Astrocyte (in vitro differentiated cells and primary cell): ENCODE data around the gene CTTNBP2. TPM values are rescaled to one million over a fixed set of nuclear protein-coding genes. Genes with fewer than 3 reads are reported as not detected.

Experiments
- DNase-seq: peaks from one replicate; pipeline ENCODE4 v3.0.0-alpha.2; 2010; ENCODE audit warnings: low read depth
- FAIRE-seq: peaks from 2 replicates; lab custom pipeline; 2011; peaks lifted over from hg19 to GRCh38; lab: Jason Lieb, UNC
- H2AFZ ChIP-seq: 2 replicates; pipeline ENCODE4 v1.6.0; 2012; ENCODE audit warnings: low read depth, low read length, inconsistent platforms
- H3K27ac ChIP-seq: 2 replicates; pipeline ENCODE4 v1.5.1; 2011; ENCODE audit warnings: low read depth, low read length, inconsistent platforms
- H3K27me3 ChIP-seq: 2 replicates; pipeline ENCODE4 v1.6.0; 2011; ENCODE audit warnings: low read length, inconsistent platforms; ENCODE audit not compliant: insufficient read depth
- H3K36me3 ChIP-seq: 2 replicates; pipeline ENCODE4 v1.5.1; 2011; ENCODE audit warnings: low read length, inconsistent platforms; ENCODE audit not compliant: insufficient read depth
- H3K4me1 ChIP-seq: 2 replicates; pipeline ENCODE4 v1.5.1; 2011; ENCODE audit warnings: low read length, inconsistent platforms; ENCODE audit not compliant: insufficient read depth
- H3K4me2 ChIP-seq: 2 replicates; pipeline ENCODE4 v1.6.0; 2012; ENCODE audit warnings: low read length, inconsistent platforms
- H3K4me3 ChIP-seq: 2 replicates; pipeline ENCODE4 v1.5.1; 2011; ENCODE audit warnings: low read depth, mild to moderate bottlenecking, low read length, inconsistent platforms; ENCODE audit not compliant: insufficient read depth
- H3K79me2 ChIP-seq: 2 replicates; pipeline ENCODE4 v1.6.0; 2012; ENCODE audit warnings: mild to moderate bottlenecking, low read length, inconsistent platforms; ENCODE audit not compliant: insufficient read depth
- H3K9ac ChIP-seq: 2 replicates; pipeline ENCODE4 v1.6.0; 2012; ENCODE audit warnings: mild to moderate bottlenecking, low read length, inconsistent platforms
- H3K9me3 ChIP-seq: 2 replicates; pipeline ENCODE4 v1.5.1; 2012; ENCODE audit warnings: low read depth, mild to moderate bottlenecking, low read length, inconsistent platforms; ENCODE audit not compliant: insufficient read depth
- H4K20me1 ChIP-seq: 2 replicates; pipeline ENCODE4 v1.6.0; 2012; ENCODE audit warnings: low read length, inconsistent platforms; ENCODE audit not compliant: insufficient read depth
- H3K27ac Mint-ChIP-seq: one replicate; pipeline ENCODE4 v1.8.0; 2021; ENCODE audit warnings: mild to moderate bottlenecking, mixed read lengths; ENCODE audit not compliant: unreplicated experiment
- H3K27me3 Mint-ChIP-seq: one replicate; pipeline ENCODE4 v1.8.0; 2021; ENCODE audit warnings: low read depth, mixed read lengths; ENCODE audit not compliant: unreplicated experiment
- H3K36me3 Mint-ChIP-seq: one replicate; pipeline ENCODE4 v1.8.0; 2021; ENCODE audit warnings: low read depth, mixed read lengths; ENCODE audit not compliant: unreplicated experiment
- H3K4me1 Mint-ChIP-seq: one replicate; pipeline ENCODE4 v1.8.0; 2021; ENCODE audit warnings: low read depth, mixed read lengths; ENCODE audit not compliant: unreplicated experiment
- H3K4me3 Mint-ChIP-seq: one replicate; pipeline ENCODE4 v1.8.0; 2021; ENCODE audit warnings: mild to moderate bottlenecking, moderate library complexity, mixed read lengths; ENCODE audit not compliant: unreplicated experiment
- H3K9me3 Mint-ChIP-seq: one replicate; pipeline ENCODE4 v1.8.0; 2021; ENCODE audit warnings: mild to moderate bottlenecking, mixed read lengths; ENCODE audit not compliant: unreplicated experiment
- CTCF ChIP-seq: IDR thresholded peaks from 2 replicates; pipeline ENCODE4 v1.5.1; 2011; ENCODE audit warnings: low read depth, mild to moderate bottlenecking, inconsistent platforms, low read length, moderate library complexity; ENCODE audit not compliant: insufficient read depth
- EZH2 ChIP-seq: IDR thresholded peaks from 2 replicates; pipeline ENCODE4 v1.6.1; 2012; ENCODE audit warnings: mild to moderate bottlenecking, low read length, inconsistent platforms; ENCODE audit not compliant: insufficient read depth
- total RNA-seq: library from RNA; stranded (reverse); gene quantifications from 2 replicates; pipeline ENCODE4 v1.2.1, GENCODE V29; 2021

CTTNBP2 gene
- total RNA-seq, 1 donor from 2014 or later: 4.9 TPM

GRCh38 chr7:117800406-117800805 lies 72.8 kb downstream of the CTTNBP2 start:
- no peak overlapping the region for H3K9ac ChIP-seq
- H3K79me2 ChIP-seq: no peaks in the 10 kb centered on the region
- TF ChIP-seq CTCF (no peak), EZH2 (no peak)
- no peaks in the 10 kb centered on the region for H3K27me3 ChIP-seq
- H3K4me1 Mint-ChIP-seq: peaks cover 4% of the 10 kb centered on the region
- no peaks in the 10 kb centered on the region for H3K9me3 ChIP-seq
- DNase-seq: no peak
- H3K27ac Mint-ChIP-seq: no peak overlapping the region
- no peaks in the 10 kb centered on the region for H3K4me1 ChIP-seq
- H3K36me3 Mint-ChIP-seq: no peaks in the 10 kb centered on the region
- no peaks in the 10 kb centered on the region for H4K20me1 ChIP-seq
- FAIRE-seq: no peak
- no peak overlapping the region for H3K4me3 ChIP-seq
- no peak overlapping the region for H2AFZ ChIP-seq
- no peak overlapping the region for H3K4me2 ChIP-seq
- no peaks in the 10 kb centered on the region for H3K36me3 ChIP-seq
- no peak overlapping the region for H3K27ac ChIP-seq
- H3K9me3 Mint-ChIP-seq: no peaks in the 10 kb centered on the region
- no peak overlapping the region for H3K4me3 Mint-ChIP-seq
- H3K27me3 Mint-ChIP-seq: no peaks in the 10 kb centered on the region

- H2AFZ ChIP-seq: no peak overlapping the region
- H3K27ac ChIP-seq: no peak overlapping the region
- no peaks in the 10 kb centered on the region for H3K27me3 ChIP-seq
- H3K4me3 Mint-ChIP-seq: no peak overlapping the region
- H3K4me3 ChIP-seq: no peak overlapping the region
- FAIRE-seq: no peak
- H3K4me1 Mint-ChIP-seq: no peaks in the 10 kb centered on the region
- peaks cover 3% of the 10 kb centered on the region for H3K36me3 Mint-ChIP-seq
- no peak for DNase-seq
- no peaks in the 10 kb centered on the region for H3K9me3 Mint-ChIP-seq
- H3K27me3 Mint-ChIP-seq: no peaks in the 10 kb centered on the region
- no peaks in the 10 kb centered on the region for H3K4me1 ChIP-seq
- no peak overlapping the region for H3K9ac ChIP-seq
- H3K79me2 ChIP-seq: no peaks in the 10 kb centered on the region
- no peaks in the 10 kb centered on the region for H4K20me1 ChIP-seq
- H3K4me2 ChIP-seq: no peak overlapping the region
- no peak overlapping the region for H3K27ac Mint-ChIP-seq
- no peaks in the 10 kb centered on the region for H3K9me3 ChIP-seq
- H3K36me3 ChIP-seq: no peaks in the 10 kb centered on the region
- TF ChIP-seq EZH2 (no peak), CTCF (no peak)
These were observed 76.4 kb downstream of the CTTNBP2 start for GRCh38 chr7:117796889-117797288.

- no peaks in the 10 kb centered on the region for H3K27me3 Mint-ChIP-seq
- no peaks in the 10 kb centered on the region for H3K4me1 Mint-ChIP-seq
- Histone ChIP-seq H3K4me3 (no peak overlapping the region), H3K4me1 (no peaks in the 10 kb centered on the region), H2AFZ (no peak overlapping the region), H3K79me2 (no peaks in the 10 kb centered on the region), H3K27me3 (no peaks in the 10 kb centered on the region), H3K9me3 (no peaks in the 10 kb centered on the region), H3K4me2 (no peak overlapping the region), H4K20me1 (no peaks in the 10 kb centered on the region), H3K36me3 (no peaks in the 10 kb centered on the region), H3K27ac (no peak overlapping the region), H3K9ac (no peak overlapping the region)
- no peaks in the 10 kb centered on the region for H3K9me3 Mint-ChIP-seq
- TF ChIP-seq EZH2 (no peak), CTCF (no peak)
- DNase-seq (no peak), FAIRE-seq (no peak)
- no peak overlapping the region for H3K27ac Mint-ChIP-seq
- H3K36me3 Mint-ChIP-seq: peaks cover 3% of the 10 kb centered on the region
- no peak overlapping the region for H3K4me3 Mint-ChIP-seq
These were observed 79.3 kb downstream of the CTTNBP2 start for GRCh38 chr7:117793976-117794375.
